Right kidney (tissue), 1 donor: ENCODE data around the gene RRP1B.
A peak's percentile ranks its signal among the peaks of the same experiment; 100 is the strongest.

Experiments used
- DNase-seq: peaks from one replicate; pipeline ENCODE4 v3.0.0-alpha.2; 2016

RRP1B gene

GRCh38 chr21:43726686-43727518 is 67.5 kb downstream of the RRP1B start:
- DNase-seq = no peak

DNA sequence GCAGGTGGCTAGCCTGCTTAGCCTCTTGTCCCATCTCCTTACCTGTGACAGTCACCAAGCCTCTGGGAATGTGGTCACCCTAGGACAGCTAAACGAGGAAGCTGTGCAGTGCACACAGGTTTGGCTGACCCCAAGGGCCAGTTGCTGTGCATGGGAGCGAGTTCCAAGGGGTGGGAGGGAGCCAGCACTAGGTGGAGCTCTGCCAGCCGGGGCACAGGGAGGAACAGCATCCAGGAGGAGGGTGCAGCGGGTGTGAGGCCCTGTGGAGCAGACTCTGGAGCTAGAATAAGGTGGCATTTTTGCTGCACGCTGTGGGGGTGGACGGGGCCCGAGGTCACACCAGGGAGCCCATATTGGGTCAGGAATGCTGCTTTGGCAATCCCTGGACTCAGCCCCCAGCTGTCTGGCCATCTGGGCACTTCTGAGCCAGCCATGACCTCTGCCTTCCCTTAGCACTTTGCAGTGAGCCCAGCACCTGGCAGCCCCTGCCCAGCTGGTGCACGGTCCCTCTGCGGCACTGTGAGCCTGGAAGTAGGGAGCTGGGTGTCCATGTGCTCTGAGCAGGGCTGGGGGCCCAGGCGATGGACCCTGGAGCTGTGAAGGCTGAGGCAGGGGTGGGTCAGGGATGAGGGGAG is 68.3 kb downstream of the RRP1B start:
- no peak for DNase-seq

- DNase-seq = no peak
These were observed 68.8 kb downstream of the RRP1B start for GRCh38 chr21:43728154-43728466.

DNA sequence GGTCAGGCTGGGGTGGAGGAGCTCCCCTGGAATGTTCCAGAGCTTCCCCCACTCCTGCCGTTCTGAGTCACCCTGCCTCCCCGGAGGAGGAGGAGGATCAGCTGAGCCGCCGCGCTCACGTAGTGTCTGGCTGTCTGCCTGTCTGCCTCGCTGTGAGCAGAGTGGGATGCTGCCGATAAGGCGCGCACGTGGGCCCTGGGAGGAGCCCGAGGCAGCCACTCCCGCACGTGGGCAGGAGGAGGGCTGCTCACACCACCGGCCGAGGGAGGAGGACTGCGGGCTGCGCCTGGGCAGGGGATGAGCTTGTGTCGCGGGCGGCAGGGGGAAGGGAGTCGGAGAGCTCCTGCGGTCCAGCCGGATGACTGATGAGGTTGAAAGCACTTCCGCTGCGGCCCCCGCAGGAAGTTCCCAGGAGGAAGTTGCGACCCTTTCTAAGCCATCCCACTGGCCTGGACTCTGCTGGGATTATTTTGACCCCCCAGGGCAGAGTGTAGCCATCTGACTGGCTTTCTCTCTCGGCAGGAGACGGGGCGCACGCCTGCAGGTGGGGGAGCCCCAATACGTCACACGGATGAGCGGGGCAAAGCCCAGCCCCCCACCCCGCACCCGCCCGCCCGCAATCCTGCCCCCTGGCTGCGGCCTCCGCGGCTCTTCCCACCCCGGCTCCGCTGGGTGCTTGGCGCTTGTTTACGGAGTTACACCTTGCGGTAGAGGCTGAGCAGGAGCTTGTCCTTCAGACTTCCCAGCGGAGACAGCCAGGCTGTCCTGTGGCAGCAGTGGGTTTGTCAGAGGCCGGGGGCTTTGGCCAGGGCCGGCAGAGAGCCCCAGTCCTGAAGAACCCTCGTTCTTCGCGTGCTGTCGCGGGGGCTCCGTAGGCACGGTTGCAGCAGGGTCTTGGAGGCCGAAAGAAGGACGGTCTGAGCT is 69.4 kb downstream of the RRP1B start:
- peak; percentile 89 for DNase-seq

- DNase-seq = no peak
These were observed 72.1 kb downstream of the RRP1B start for GRCh38 chr21:43731476-43731875.

- no peak for DNase-seq
These were observed 72.7 kb downstream of the RRP1B start for GRCh38 chr21:43731891-43732711.

- DNase-seq = no peak
These were observed 73.7 kb downstream of the RRP1B start for GRCh38 chr21:43733060-43733459.

DNA sequence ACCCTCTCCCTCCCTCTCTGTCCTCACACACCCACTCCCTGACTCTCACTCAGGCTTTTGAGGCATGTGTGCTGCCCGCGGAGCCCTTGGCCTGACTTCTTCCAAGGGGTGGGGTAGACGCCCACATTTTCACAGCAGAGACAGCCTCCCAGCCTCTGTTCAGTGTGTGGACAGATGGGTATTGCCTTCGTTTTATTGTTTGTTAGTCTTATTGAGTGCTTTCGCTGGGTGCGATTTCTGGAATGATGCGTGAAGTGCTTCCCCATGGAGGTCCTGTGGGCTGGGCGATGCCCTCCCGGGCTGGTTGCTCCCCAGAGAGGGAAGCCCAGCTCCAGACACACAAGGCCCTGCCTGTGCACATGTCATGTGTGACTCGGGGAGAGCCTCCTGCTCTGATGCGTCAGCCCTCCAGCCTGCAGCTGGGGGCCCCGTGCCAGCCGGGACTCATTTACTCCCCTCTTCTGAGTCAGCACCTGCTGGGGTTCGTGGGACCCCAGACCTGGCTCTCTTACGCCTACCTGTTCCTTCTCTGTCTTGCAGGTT is 74.2 kb downstream of the RRP1B start:
- no peak for DNase-seq

- DNase-seq = no peak
These were observed 75.0 kb downstream of the RRP1B start for GRCh38 chr21:43734131-43734927.

GRCh38 chr21:43734928-43735229 is 75.5 kb downstream of the RRP1B start:
- no peak for DNase-seq

GRCh38 chr21:43735236-43736091 is 76.1 kb downstream of the RRP1B start:
- no peak for DNase-seq

DNA sequence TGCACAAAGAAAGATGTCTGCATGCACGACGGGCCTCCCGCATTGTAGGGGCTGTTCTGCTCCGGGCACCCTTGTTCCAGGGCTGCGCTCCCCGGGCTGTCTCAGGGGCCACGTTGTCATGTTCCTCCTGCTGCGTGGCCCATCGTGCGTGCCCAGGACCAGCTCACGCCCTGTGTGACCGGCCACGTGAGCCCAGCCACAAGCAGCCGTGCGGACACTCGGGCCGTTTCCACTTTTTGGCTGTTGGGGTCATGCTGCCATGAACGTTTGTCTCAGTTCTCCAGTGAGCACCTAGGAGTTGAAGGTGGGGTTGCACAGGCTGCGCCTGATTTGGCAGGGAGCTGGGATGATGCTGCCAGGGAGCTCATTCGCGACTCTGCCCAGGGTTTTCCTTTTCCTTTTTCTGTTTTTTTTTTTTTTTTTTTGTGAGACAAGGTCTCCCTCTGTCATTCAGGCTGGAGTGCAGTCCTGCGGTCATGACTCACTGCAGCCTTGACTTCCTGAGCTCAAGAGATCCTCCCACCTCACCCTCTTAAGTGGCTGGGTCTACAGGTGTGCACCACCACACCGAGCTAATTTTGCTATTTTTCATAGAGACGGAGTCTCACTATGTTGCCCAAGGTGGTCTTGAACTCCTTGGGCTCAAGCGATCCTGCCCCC is 77.0 kb downstream of the RRP1B start:
- no peak for DNase-seq

- DNase-seq = peak; percentile 45
These were observed 78.0 kb downstream of the RRP1B start for GRCh38 chr21:43737158-43737950.

- peak; percentile 49 for DNase-seq
These were observed 80.5 kb downstream of the RRP1B start for GRCh38 chr21:43739621-43740435.

- peak; percentile 83 for DNase-seq
These were observed 81.3 kb downstream of the RRP1B start for GRCh38 chr21:43740497-43741156.

DNA sequence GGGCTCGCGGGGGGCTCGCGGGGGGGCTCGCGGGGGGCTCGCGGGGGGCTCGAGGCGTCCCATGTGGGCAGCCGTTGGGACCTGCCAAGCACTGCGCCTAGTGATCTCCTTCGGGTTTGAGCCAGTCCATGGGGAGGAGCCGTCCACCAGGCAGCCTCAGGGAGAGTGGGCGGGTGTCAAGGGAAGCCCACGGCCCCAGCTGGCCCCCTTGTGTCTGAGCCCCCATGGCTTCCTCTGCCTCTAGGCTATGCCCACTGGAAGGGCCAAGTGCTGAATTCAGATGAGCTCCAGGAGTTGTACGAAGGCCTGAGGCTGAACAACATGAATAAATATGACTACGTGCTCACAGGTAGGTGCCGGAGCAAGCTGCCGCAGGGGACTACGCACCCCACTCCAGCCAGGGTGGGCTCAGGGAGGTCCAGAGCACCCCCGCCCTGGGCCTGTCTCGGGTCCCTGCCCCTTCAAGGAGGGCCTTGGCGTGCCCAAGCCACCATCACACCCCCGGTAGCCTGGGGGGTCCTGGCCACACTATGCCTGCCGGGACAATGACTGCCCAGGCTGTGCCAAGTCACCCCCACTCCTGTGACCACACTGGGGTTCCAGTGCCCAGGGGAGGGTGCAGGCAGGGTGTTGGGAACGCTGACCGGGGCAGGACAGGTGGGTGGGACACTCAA is 82.2 kb downstream of the RRP1B start:
- peak; percentile 52 for DNase-seq

DNA sequence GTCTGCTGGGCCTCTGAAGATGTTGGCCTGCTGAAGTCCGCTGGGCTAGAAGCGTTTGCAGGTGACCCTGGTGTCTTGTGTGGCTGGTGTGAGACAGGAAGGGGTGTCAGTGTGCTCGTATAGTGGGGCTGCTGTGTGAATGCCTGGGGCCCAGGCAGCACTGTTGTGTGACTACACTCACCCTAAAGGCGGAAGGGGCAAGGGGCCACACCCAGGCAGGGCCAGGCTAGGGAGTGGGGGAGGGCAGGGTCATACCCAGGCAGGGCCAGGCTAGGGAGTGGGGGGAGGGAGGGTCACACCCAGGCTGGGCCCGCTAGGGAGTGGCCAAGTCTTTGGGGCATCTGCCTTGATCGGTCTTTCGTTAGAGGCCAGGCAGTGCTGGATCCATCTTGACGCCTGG is 84.6 kb downstream of the RRP1B start:
- no peak for DNase-seq
